H9 (cell line): ENCODE data around the gene C10orf105. TPM values are rescaled to one million over a fixed set of nuclear protein-coding genes. Genes with fewer than 3 reads are reported as not detected.

Source experiments
- DNase-seq: peaks from one replicate; pipeline ENCODE4 v3.0.0-alpha.2; 2017
- H2AFZ ChIP-seq: one replicate; pipeline ENCODE4 v1.6.1; 2013; ENCODE audit warnings: mild to moderate bottlenecking, low read length, control low read depth, moderate library complexity
- H2AK5ac ChIP-seq: 2 replicates; pipeline ENCODE4 v1.6.1; 2013; ENCODE audit warnings: low read length, control low read depth, mixed read lengths; ENCODE audit not compliant: insufficient read length
- H2BK120ac ChIP-seq: one replicate; pipeline ENCODE4 v1.6.1; 2013; ENCODE audit warnings: low read depth, mild to moderate bottlenecking, low read length, control low read depth, inconsistent platforms; ENCODE audit not compliant: poor library complexity, severe bottlenecking
- H2BK12ac ChIP-seq: 2 replicates; pipeline ENCODE4 v1.6.1; 2013; ENCODE audit warnings: low read length, control low read depth, mixed read lengths, low read depth; ENCODE audit not compliant: insufficient read length
- H2BK15ac ChIP-seq: 2 replicates; pipeline ENCODE4 v1.6.1; 2013; ENCODE audit warnings: low read depth, low read length, control low read depth
- H2BK20ac ChIP-seq: one replicate; pipeline ENCODE4 v1.6.1; 2013; ENCODE audit warnings: low read depth, mild to moderate bottlenecking, low read length, control low read depth, inconsistent platforms; ENCODE audit not compliant: poor library complexity, severe bottlenecking
- H2BK5ac ChIP-seq: 2 replicates; pipeline ENCODE4 v1.6.1; 2013; ENCODE audit warnings: low read length, control low read depth, mixed read lengths; ENCODE audit not compliant: insufficient read length
- H3K14ac ChIP-seq: 2 replicates; pipeline ENCODE4 v1.6.1; 2013; ENCODE audit warnings: low read length, control low read depth; ENCODE audit not compliant: insufficient read depth
- H3K18ac ChIP-seq: 2 replicates; pipeline ENCODE4 v1.6.1; 2013; ENCODE audit warnings: low read depth, mild to moderate bottlenecking, mixed read lengths, low read length, control low read depth; ENCODE audit not compliant: insufficient read length
- H3K23ac ChIP-seq: 2 replicates; pipeline ENCODE4 v1.6.1; 2013; ENCODE audit warnings: low read length, control low read depth, mixed read lengths, low read depth; ENCODE audit not compliant: insufficient read length
- H3K23me2 ChIP-seq: 2 replicates; pipeline ENCODE4 v1.6.1; 2013; ENCODE audit warnings: low read depth, mild to moderate bottlenecking, mixed read lengths, low read length, control low read depth; ENCODE audit not compliant: insufficient read length, poor library complexity, severe bottlenecking
- H3K27ac ChIP-seq: 2 replicates; pipeline ENCODE4 v1.5.1; 2013; ENCODE audit warnings: low read length, control low read depth, mixed read lengths, low read depth; ENCODE audit not compliant: insufficient read length
- H3K27me3 ChIP-seq: 2 replicates; pipeline ENCODE4 v1.6.1; 2013; ENCODE audit warnings: low read length, control low read depth, inconsistent platforms; ENCODE audit not compliant: insufficient read depth
- H3K4ac ChIP-seq: 2 replicates; pipeline ENCODE4 v1.6.1; 2013; ENCODE audit warnings: low read depth, mild to moderate bottlenecking, control low read depth, inconsistent platforms, low read length, moderate library complexity
- H3K4me1 ChIP-seq: 2 replicates; pipeline ENCODE4 v1.6.1; 2013; ENCODE audit warnings: low read length, control low read depth, inconsistent platforms; ENCODE audit not compliant: insufficient read depth
- H3K4me2 ChIP-seq: 2 replicates; pipeline ENCODE4 v1.6.1; 2013; ENCODE audit warnings: low read length, control low read depth, mixed read lengths; ENCODE audit not compliant: insufficient read length, insufficient read depth
- H3K56ac ChIP-seq: 2 replicates; pipeline ENCODE4 v1.6.1; 2013; ENCODE audit warnings: low read depth, mild to moderate bottlenecking, mixed read lengths, low read length, control low read depth; ENCODE audit not compliant: insufficient read length
- H3K79me1 ChIP-seq: 2 replicates; pipeline ENCODE4 v1.6.1; 2013; ENCODE audit warnings: low read depth, mild to moderate bottlenecking, moderate library complexity, low read length, control low read depth, inconsistent platforms; ENCODE audit not compliant: insufficient read depth, poor library complexity, severe bottlenecking
- H3K79me2 ChIP-seq: 2 replicates; pipeline ENCODE4 v1.6.1; 2013; ENCODE audit warnings: low read length, control low read depth, inconsistent platforms; ENCODE audit not compliant: insufficient read depth
- H3K9ac ChIP-seq: 2 replicates; pipeline ENCODE4 v1.6.1; 2013; ENCODE audit warnings: low read length, control low read depth, mixed read lengths; ENCODE audit not compliant: insufficient read length; ENCODE audit errors: extremely low read depth
- H3K9me3 ChIP-seq: one replicate; pipeline ENCODE4 v1.6.1; 2013; ENCODE audit warnings: low read depth, low read length, inconsistent platforms; ENCODE audit not compliant: control insufficient read depth
- H3T11ph ChIP-seq: one replicate; pipeline ENCODE4 v1.6.1; 2013; ENCODE audit warnings: mild to moderate bottlenecking, low read length, control low read depth, inconsistent platforms
- H4K20me1 ChIP-seq: one replicate; pipeline ENCODE4 v1.6.1; 2013; ENCODE audit not compliant: control insufficient read depth, insufficient read length, insufficient read depth
- H4K5ac ChIP-seq: 2 replicates; pipeline ENCODE4 v1.6.1; 2013; ENCODE audit warnings: low read depth, mild to moderate bottlenecking, mixed read lengths, low read length, control low read depth; ENCODE audit not compliant: insufficient read length
- H4K8ac ChIP-seq: replicated peaks from 2 replicates; pipeline ENCODE4 v1.6.1; 2013; ENCODE audit warnings: low read length, control low read depth, mixed read lengths, low read depth; ENCODE audit not compliant: insufficient read length
- H4K91ac ChIP-seq: 2 replicates; pipeline ENCODE4 v1.6.1; 2013; ENCODE audit warnings: low read depth, mild to moderate bottlenecking, moderate library complexity, mixed read lengths, low read length, control low read depth; ENCODE audit not compliant: insufficient read length
- H3K27ac Mint-ChIP-seq, 3 experiments: 2 replicates in 2 of 3; 3 replicates in 1 of 3; pipeline ENCODE4 v1.8.0; 2020 to 2021; ENCODE audit warnings: mixed read lengths in 3 of 3, mild to moderate bottlenecking in 1 of 3, moderate library complexity in 1 of 3
- H3K27me3 Mint-ChIP-seq: 2 replicates; pipeline ENCODE4 v1.8.0; 2021; ENCODE audit warnings: low read depth, mild to moderate bottlenecking, moderate library complexity, mixed read lengths
- H3K36me3 Mint-ChIP-seq, 3 experiments: 2 replicates in 2 of 3; 3 replicates in 1 of 3; pipeline ENCODE4 v1.8.0; 2020 to 2021; ENCODE audit warnings: low read depth in 3 of 3, mixed read lengths in 3 of 3; ENCODE audit not compliant: insufficient read depth in 1 of 3
- H3K4me1 Mint-ChIP-seq, 2 experiments: 2 replicates each; pipeline ENCODE4 v1.8.0; 2020; ENCODE audit warnings: mixed read lengths in 2 of 2
- H3K4me3 Mint-ChIP-seq, 2 experiments: 2 replicates in 1 of 2; 3 replicates in 1 of 2; pipeline ENCODE4 v1.8.0; 2020 to 2021; ENCODE audit warnings: mild to moderate bottlenecking in 2 of 2, mixed read lengths in 2 of 2, moderate library complexity in 1 of 2
- H3K9me3 Mint-ChIP-seq, 2 experiments: 2 replicates in 1 of 2; 3 replicates in 1 of 2; pipeline ENCODE4 v1.8.0; 2020; ENCODE audit warnings: mild to moderate bottlenecking in 2 of 2, mixed read lengths in 2 of 2, moderate library complexity in 1 of 2
- WGBS: extraction: QIAGEN DNeasy Blood & Tissue Kit; methylation state at CpG from one replicate; pipeline ENCODE4 v1.1.7; 2013; ENCODE audit warnings: missing lambda C conversion rate, low lambda C conversion rate, mixed read lengths; ENCODE audit not compliant: insufficient read length; ENCODE audit errors: extremely low coverage; 5-methylcytosine and 5-hydroxymethylcytosine counted together
- total RNA-seq: library from RNA; stranded (reverse); gene quantifications from 2 replicates; pipeline ENCODE4 v1.2.1, GENCODE V29; 2021
- TF ChIP-seq, protein P1 (sequence below): fragments of 200-600 bp; sonication (generic); conservative IDR thresholded peaks from 3 replicates; pipeline ENCODE4 v1.8.0; 2021; ENCODE audit warnings: antibody characterized with exemption, mild to moderate bottlenecking

The C10orf105 gene
- total RNA-seq, 1 experiment from 2014 or later, result 0.26 TPM

DNA sequence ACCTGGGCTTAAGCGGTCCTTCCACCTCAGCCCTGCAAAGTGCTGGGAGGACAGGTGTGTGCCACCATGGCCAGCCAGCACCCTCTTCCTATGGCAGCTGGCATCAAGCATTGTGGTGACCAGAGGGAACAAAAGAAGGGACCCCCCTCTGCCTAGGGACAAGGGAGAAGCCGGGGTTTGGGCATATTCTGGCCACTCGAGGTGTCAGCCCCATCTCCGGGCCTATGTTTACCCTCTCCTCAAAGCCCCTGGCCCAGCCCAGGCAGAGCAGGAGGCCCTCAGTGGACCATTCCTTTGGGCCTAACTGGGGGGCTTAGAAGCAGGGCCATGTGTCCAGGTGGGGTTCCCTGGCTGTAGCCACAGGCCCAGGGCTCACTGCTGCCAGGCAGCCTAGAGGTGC lies 29.8 kb upstream of the C10orf105 start:
- Histone ChIP-seq H2BK5ac (no peak overlapping the region), H3K27me3 (no peaks in the 10 kb centered on the region), H3K23ac (no peak overlapping the region), H3K4me1 (no peaks in the 10 kb centered on the region), H3T11ph (no peak overlapping the region), H2BK12ac (no peak overlapping the region), H4K20me1 (no peaks in the 10 kb centered on the region), H2AFZ (no peak overlapping the region), H3K4ac (no peak overlapping the region), H2BK120ac (no peak overlapping the region), H2AK5ac (no peak overlapping the region), H3K79me1 (no peaks in the 10 kb centered on the region), H3K18ac (no peak overlapping the region), H3K14ac (no peak overlapping the region), H3K23me2 (no peaks in the 10 kb centered on the region), H3K9me3 (no peaks in the 10 kb centered on the region), H3K79me2 (no peaks in the 10 kb centered on the region), H3K56ac (no peak overlapping the region), H3K9ac (no peak overlapping the region), H2BK15ac (no peak overlapping the region), H4K5ac (no peak overlapping the region), H3K27ac (no peak overlapping the region), H4K91ac (no peak overlapping the region), H3K4me2 (no peak overlapping the region), H2BK20ac (no peak overlapping the region), H4K8ac (no peak overlapping the region)
- TF ChIP-seq, protein P1, sequence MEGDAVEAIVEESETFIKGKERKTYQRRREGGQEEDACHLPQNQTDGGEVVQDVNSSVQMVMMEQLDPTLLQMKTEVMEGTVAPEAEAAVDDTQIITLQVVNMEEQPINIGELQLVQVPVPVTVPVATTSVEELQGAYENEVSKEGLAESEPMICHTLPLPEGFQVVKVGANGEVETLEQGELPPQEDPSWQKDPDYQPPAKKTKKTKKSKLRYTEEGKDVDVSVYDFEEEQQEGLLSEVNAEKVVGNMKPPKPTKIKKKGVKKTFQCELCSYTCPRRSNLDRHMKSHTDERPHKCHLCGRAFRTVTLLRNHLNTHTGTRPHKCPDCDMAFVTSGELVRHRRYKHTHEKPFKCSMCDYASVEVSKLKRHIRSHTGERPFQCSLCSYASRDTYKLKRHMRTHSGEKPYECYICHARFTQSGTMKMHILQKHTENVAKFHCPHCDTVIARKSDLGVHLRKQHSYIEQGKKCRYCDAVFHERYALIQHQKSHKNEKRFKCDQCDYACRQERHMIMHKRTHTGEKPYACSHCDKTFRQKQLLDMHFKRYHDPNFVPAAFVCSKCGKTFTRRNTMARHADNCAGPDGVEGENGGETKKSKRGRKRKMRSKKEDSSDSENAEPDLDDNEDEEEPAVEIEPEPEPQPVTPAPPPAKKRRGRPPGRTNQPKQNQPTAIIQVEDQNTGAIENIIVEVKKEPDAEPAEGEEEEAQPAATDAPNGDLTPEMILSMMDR, result no peak
- Mint-ChIP-seq H3K4me1 (peaks cover 17 to 41% of the 10 kb centered on the region in 2 experiments), H3K4me3 (no peak overlapping the region), H3K36me3 (no peaks in the 10 kb centered on the region), H3K27me3 (peaks cover 2% of the 10 kb centered on the region), H3K9me3 (no peaks in the 10 kb centered on the region; a peak in 2 of 5 replicates), H3K27ac (no peak overlapping the region)
- no CpG with 5 or more reads among the region's 4 CpGs for WGBS
- no peak for DNase-seq
